OCI-LY3 (cell line): ENCODE measurements around the gene NFIA.

Source experiments
- H2AFZ ChIP-seq: fragments of 200-600, 300-600 bp; shearing (Covaris generic); 2 replicates; pipeline ENCODE4 v1.6.0; 2014; ENCODE audit warnings: antibody characterized with exemption, low read depth, low read length
- H3K27ac ChIP-seq: fragments of 200-600, 300-600 bp; sonication (generic); 2 replicates; pipeline ENCODE4 v1.5.1; 2014; ENCODE audit warnings: mild to moderate bottlenecking, low read length, moderate library complexity, mixed read lengths
- H3K27me3 ChIP-seq: fragments of 200-600, 300-600 bp; sonication (generic); 2 replicates; pipeline ENCODE4 v1.6.1; 2014; ENCODE audit warnings: low read depth, low read length, mixed read lengths
- H3K36me3 ChIP-seq: fragments of 200-600, 300-600 bp; sonication (generic); replicated peaks from 2 replicates; pipeline ENCODE3; 2014; ENCODE audit warnings: low read depth, low read length, mixed read lengths
- H3K4me1 ChIP-seq: fragments of 300-600, 200-600 bp; sonication (generic); 2 replicates; pipeline ENCODE4 v1.6.1; 2014; ENCODE audit warnings: low read length, mixed read lengths
- H3K4me2 ChIP-seq: fragments of 200-600, 300-600 bp; sonication (generic); 2 replicates; pipeline ENCODE4 v1.6.1; 2014; ENCODE audit warnings: low read length, mixed read lengths
- H3K4me3 ChIP-seq: fragments of 300-600, 200-600 bp; sonication (generic); 2 replicates; pipeline ENCODE4 v1.5.1; 2014; ENCODE audit warnings: antibody characterized with exemption, mild to moderate bottlenecking, low read length, moderate library complexity
- H3K79me2 ChIP-seq: fragments of 300-600, 200-600 bp; shearing (Covaris generic); 2 replicates; pipeline ENCODE4 v1.6.1; 2014; ENCODE audit warnings: mild to moderate bottlenecking, low read length, mixed read lengths
- H3K9ac ChIP-seq: fragments of 300-600, 200-600 bp; shearing (Covaris generic); 2 replicates; pipeline ENCODE4 v1.6.0; 2014; ENCODE audit warnings: mild to moderate bottlenecking, low read length, moderate library complexity
- H3K9me3 ChIP-seq: fragments of 200-600, 300-600 bp; shearing (Covaris generic); 2 replicates; pipeline ENCODE4 v1.6.1; 2014; ENCODE audit warnings: low read length, mixed read lengths; ENCODE audit not compliant: insufficient read depth
- H4K20me1 ChIP-seq: fragments of 200-600, 300-600 bp; sonication (generic); 2 replicates; pipeline ENCODE4 v1.6.1; 2016; ENCODE audit warnings: low read length, mixed read lengths; ENCODE audit not compliant: insufficient read depth
- EZH2phosphoT487 ChIP-seq: fragments of 200-600 bp; shearing (Covaris generic); IDR thresholded peaks from 2 replicates; pipeline ENCODE4 v1.6.1; 2018; ENCODE audit warnings: antibody characterized with exemption, mixed run types, low read depth
- TF ChIP-seq, protein P1 (sequence below): fragments of 200-600, 300-600 bp; sonication (generic); IDR thresholded peaks from 2 replicates; pipeline ENCODE4 v1.5.1; 2014; ENCODE audit warnings: antibody characterized with exemption, low read length, low read depth

NFIA gene

DNA sequence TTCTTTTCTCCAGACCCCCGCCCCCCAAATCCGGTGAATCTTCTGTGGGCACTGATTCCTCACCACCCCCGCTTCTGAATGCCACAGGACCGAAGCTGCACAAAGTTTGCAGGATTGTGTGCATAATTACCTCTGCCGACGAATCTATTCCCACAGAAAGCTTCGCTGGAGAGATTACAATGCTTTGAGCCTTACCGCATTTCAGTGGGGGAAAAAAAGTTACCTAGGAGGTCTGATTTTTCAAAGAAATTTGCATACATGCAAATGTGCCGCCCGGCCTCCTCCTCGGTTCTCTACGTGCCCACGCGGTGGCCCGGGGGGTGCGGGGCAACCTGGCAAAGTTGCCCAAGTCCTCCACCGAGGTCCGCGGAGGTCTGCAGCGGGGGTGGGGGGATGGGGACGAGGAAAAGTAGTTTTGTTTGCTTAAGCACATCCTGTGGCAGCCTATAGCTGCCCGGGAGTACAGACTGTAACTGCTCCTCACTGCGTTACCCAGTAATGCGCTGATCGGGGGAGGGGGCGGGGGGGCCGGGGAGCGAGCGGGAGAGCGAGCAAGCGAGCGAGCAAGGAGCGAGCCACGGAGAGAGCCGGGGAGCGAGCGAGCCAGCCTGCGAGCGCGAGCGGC is 563 bp upstream of the NFIA start:
- Histone ChIP-seq H3K36me3 (no peaks in the 10 kb centered on the region), H3K27ac (no peak overlapping the region), H3K4me2 (no peak overlapping the region), H3K4me1 (peaks cover 5% of the 10 kb centered on the region), H3K27me3 (no peaks in the 10 kb centered on the region), H3K9me3 (no peaks in the 10 kb centered on the region), H3K79me2 (no peaks in the 10 kb centered on the region), H3K4me3 (no peak overlapping the region), H4K20me1 (no peaks in the 10 kb centered on the region), H2AFZ (no peak overlapping the region), H3K9ac (no peak overlapping the region)
- TF ChIP-seq, protein P1, sequence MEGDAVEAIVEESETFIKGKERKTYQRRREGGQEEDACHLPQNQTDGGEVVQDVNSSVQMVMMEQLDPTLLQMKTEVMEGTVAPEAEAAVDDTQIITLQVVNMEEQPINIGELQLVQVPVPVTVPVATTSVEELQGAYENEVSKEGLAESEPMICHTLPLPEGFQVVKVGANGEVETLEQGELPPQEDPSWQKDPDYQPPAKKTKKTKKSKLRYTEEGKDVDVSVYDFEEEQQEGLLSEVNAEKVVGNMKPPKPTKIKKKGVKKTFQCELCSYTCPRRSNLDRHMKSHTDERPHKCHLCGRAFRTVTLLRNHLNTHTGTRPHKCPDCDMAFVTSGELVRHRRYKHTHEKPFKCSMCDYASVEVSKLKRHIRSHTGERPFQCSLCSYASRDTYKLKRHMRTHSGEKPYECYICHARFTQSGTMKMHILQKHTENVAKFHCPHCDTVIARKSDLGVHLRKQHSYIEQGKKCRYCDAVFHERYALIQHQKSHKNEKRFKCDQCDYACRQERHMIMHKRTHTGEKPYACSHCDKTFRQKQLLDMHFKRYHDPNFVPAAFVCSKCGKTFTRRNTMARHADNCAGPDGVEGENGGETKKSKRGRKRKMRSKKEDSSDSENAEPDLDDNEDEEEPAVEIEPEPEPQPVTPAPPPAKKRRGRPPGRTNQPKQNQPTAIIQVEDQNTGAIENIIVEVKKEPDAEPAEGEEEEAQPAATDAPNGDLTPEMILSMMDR = no peak
- TF ChIP-seq EZH2phosphoT487 = no peak

DNA sequence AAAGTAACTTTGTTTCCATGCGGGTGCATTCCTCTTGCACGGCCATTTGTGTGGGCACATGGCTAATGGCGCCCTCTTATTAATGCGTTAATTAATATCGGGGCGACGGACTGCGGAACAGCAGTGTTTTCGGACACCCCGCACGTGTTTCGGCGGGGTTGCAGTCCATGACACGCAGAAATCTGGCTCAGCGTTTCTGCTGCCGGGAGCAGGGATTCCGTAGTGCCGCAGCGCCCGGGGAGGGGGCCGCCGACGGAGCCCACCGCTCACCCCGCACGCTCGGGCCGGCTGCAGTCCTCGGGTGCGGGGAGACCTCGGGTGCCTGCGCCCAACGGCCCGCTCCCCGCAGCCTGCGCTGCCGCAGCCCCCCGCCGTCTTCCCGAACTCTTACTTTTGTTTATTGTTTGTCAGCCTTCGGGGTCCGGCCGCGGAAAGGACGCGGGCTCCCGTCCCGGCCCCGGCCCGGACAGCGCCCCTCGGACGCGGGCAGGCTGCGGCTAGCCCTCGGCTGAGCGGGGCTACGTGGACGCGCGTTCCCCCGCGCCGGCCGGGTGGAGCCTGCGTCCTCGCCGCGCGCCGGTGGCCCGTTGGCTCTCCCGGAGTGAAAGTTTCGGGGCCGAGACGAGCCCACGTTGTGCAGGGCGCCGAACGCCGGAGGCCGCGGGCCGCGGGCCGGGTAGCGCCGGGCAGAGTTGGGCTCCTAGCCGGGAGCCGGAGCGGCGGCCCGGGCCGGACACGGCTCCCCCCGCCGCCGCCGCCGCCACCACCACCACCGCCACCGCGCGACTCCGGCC is 849 bp downstream of the NFIA start:
- no peaks in the 10 kb centered on the region for H3K9me3 ChIP-seq
- no peaks in the 10 kb centered on the region for H3K36me3 ChIP-seq
- TF ChIP-seq, protein P1 = no peak
- no peak for TF ChIP-seq EZH2phosphoT487
- no peak overlapping the region for H3K4me2 ChIP-seq
- no peak overlapping the region for H3K9ac ChIP-seq
- no peaks in the 10 kb centered on the region for H3K79me2 ChIP-seq
- no peaks in the 10 kb centered on the region for H3K27me3 ChIP-seq
- H3K4me1 ChIP-seq = peaks cover 4% of the 10 kb centered on the region
- no peak overlapping the region for H2AFZ ChIP-seq
- H3K4me3 ChIP-seq = no peak overlapping the region
- no peak overlapping the region for H3K27ac ChIP-seq
- H4K20me1 ChIP-seq = no peaks in the 10 kb centered on the region

DNA sequence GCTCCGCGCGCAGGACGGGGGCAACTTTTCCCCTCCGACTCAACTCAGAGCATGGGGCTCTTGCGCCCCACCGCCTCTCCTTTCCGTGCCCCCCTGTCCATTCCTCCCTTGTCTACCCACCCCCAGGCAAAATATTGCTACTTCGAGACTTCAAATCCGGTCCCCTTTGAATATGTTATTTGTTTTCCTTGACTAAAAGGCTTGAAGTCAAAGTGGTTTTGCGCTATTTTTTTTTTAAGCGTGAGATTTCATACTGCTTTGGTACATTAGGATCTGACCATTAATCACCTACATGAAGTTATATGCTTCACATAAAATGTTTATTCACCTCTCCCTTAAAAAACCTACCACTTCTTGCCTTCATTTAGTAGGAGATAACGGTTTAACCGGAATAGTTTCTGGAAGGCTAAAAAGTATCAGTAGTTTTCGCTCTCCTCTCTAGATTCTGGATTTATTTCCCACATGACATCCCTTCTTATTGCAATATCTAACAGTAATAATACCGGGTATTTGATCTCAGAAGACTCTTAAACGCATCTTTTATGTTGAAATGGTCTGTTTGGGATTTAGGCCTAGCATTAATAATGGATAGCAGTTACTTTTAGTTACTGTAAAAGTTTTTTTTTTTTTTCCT is 1.6 kb downstream of the NFIA start:
- Histone ChIP-seq H4K20me1 (no peaks in the 10 kb centered on the region), H3K27ac (no peak overlapping the region), H3K4me1 (no peaks in the 10 kb centered on the region), H3K4me3 (no peak overlapping the region), H3K79me2 (no peaks in the 10 kb centered on the region), H3K27me3 (no peaks in the 10 kb centered on the region), H3K36me3 (no peaks in the 10 kb centered on the region), H3K9ac (no peak overlapping the region), H3K4me2 (no peak overlapping the region), H3K9me3 (no peaks in the 10 kb centered on the region), H2AFZ (no peak overlapping the region)
- TF ChIP-seq, protein P1 = no peak
- no peak for TF ChIP-seq EZH2phosphoT487

DNA sequence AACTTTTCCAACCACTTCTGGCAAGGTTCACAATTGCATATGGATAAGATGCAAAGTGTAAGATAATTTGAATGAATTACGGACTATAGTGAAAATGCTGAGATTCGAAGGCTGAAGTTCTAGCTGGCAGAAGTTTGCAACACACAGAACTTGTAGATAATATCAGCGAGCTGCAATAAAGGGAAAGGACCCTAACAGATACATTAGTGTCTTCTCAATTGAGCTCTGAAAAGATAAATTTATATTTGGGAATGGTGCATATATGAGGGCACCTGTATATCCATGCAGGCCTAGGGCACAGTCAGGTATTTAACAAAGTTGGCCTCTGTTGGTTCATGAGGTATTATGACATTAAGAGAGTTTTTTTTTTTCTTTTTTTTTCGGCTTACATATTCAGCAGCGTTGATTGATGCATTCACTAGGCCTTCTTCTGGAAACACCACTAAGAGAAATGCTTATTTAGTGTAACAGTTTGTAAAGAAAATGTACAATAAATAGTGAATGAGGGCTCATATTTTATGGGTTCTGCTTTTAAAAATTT is 2.2 kb downstream of the NFIA start:
- Histone ChIP-seq H4K20me1 (no peaks in the 10 kb centered on the region), H3K79me2 (no peaks in the 10 kb centered on the region), H3K36me3 (no peaks in the 10 kb centered on the region), H2AFZ (no peak overlapping the region), H3K9me3 (no peaks in the 10 kb centered on the region), H3K4me1 (no peaks in the 10 kb centered on the region), H3K9ac (no peak overlapping the region), H3K4me3 (no peak overlapping the region), H3K4me2 (no peak overlapping the region), H3K27ac (no peak overlapping the region), H3K27me3 (no peaks in the 10 kb centered on the region)
- TF ChIP-seq EZH2phosphoT487 = no peak
- TF ChIP-seq, protein P1 = no peak
